Measurements from ENCODE around the gene PDE7B. TPM values are rescaled to one million over a fixed set of nuclear protein-coding genes. Genes with fewer than 3 reads are reported as not detected.

The PDE7B gene
- total and polyA plus RNA-seq, 2 of the 13 experiments (the other 11 are each of a cell fraction or from before 2014, with no cell fraction given), result not detected

DNA sequence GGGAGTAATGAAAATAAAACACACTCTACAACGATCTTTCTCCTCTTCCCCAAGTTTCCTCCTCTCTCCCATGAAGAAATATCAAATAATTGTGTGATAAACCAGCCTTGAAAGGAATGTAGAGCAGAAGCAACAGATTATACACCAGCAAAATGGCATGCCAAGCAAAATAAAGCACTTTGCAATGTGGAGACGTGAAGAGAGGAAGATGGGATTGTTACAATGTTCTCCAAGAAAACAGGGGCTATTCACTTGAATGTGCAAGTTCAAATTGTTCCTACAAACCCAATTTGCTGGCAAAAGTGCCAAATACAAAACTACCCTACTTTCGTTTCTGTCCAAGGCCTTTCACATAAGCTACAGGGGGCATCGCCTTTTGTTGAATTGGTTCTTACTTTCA is 185.1 kb downstream of the PDE7B start:
- no peak for DNase-seq (ENCODE audit: low spot score)
- no TSS peak for BruUV-seq (replicated peaks)
- Histone ChIP-seq H2AFZ (ENCODE audit: low read length) (no peak overlapping the region), H3K4me1 (ENCODE audit: insufficient read depth, low read length) (no peaks in the 10 kb centered on the region), H3K9ac (ENCODE audit: insufficient read depth, low read depth, low read length) (no peak overlapping the region), H3K27me3 (ENCODE audit: control insufficient read depth in 1 of 2, insufficient read depth in 2 of 2, low read length in 2 of 2) (peaks cover 0 to 5% of the 10 kb centered on the region in 2 experiments; a peak in 2 of 5 replicates), H3K79me2 (ENCODE audit: insufficient read depth, low read length) (no peaks in the 10 kb centered on the region), H3K27ac (ENCODE audit: extremely low read length, insufficient read depth, low read length) (no peak overlapping the region), H3K4me2 (ENCODE audit: low read depth, low read length) (no peak overlapping the region), H3K9me3 (ENCODE audit: low read length) (no peaks in the 10 kb centered on the region), H3K4me3 (replicated peaks in 1 of 3; ENCODE audit: insufficient read depth in 1 of 3, low read depth in 2 of 3, low read length in 3 of 3) (no peak overlapping the region), H3K36me3 (replicated peaks in 1 of 2; ENCODE audit: control insufficient read depth in 1 of 2, insufficient read depth in 2 of 2, low read length in 2 of 2) (no peaks in the 10 kb centered on the region), H4K20me1 (ENCODE audit: insufficient read depth, low read length) (no peaks in the 10 kb centered on the region)
- in situ Hi-C loops (cut with HindIII; ENCODE audit: extremely low pct_ligation_motif_present, low pct_unique_long_range_greater_than_20kb) (no loop called here), intact Hi-C loops (cut with micrococcal nuclease; ENCODE audit: unreplicated experiment) (no loop called here)
- FAIRE-seq, result no peak
- no peak for TF ChIP-seq POLR2G (IDR thresholded peaks at IDR 0.05; ENCODE audit: low read depth, low read length)
- TF ChIP-seq HOXA3 (CRISPR knock-in tag; IDR thresholded peaks at IDR 0.05), result no peak
- no peak for TF ChIP-seq SATB2 (CRISPR knock-in tag; IDR thresholded peaks at IDR 0.05)
- TF ChIP-seq, protein P1, sequence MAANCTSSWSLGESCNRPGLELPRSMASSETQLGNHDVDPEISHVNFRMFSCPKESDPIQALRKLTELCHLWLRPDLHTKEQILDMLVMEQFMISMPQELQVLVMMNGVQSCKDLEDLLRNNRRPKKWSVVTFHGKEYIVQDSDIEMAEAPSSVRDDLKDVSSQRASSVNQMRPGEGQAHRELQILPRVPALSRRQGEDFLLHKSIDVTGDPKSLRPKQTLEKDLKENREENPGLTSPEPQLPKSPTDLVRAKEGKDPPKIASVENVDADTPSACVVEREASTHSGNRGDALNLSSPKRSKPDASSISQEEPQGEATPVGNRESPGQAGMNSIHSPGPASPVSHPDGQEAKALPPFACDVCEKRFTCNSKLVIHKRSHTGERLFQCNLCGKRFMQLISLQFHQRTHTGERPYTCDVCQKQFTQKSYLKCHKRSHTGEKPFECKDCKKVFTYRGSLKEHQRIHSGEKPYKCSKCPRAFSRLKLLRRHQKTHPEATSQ (CRISPR knock-in tag; IDR thresholded peaks at IDR 0.05; ENCODE audit: borderline replicate concordance), result no peak
- TF ChIP-seq GABPA (IDR thresholded peaks at IDR 0.05; ENCODE audit: low read depth, low read length), result no peak
- no peak for TF ChIP-seq GABPA (CRISPR knock-in tag; IDR thresholded peaks at IDR 0.05; ENCODE audit: low read depth)
- TF ChIP-seq RAD51 (IDR thresholded peaks at IDR 0.05; ENCODE audit: borderline replicate concordance), result no peak
- no peak for TF ChIP-seq ZNF180 (CRISPR knock-in tag; IDR thresholded peaks at IDR 0.05; ENCODE audit: borderline replicate concordance, low read depth)
- no peak for TF ChIP-seq ZBTB8A (CRISPR knock-in tag; IDR thresholded peaks at IDR 0.05; ENCODE audit: borderline replicate concordance, low read depth)
- TF ChIP-seq PHB2 (IDR thresholded peaks at IDR 0.05; ENCODE audit: partially characterized antibody), result no peak
- TF ChIP-seq ZSCAN29 (CRISPR knock-in tag; conservative IDR thresholded peaks at IDR 0.05), result no peak
- no peak for TF ChIP-seq ZSCAN22 (CRISPR knock-in tag; IDR thresholded peaks at IDR 0.05)
- TF ChIP-seq RFX1 (IDR thresholded peaks at IDR 0.05), result no peak
- no peak for TF ChIP-seq CEBPG (CRISPR knock-in tag; IDR thresholded peaks at IDR 0.05)
- TF ChIP-seq, protein P2, sequence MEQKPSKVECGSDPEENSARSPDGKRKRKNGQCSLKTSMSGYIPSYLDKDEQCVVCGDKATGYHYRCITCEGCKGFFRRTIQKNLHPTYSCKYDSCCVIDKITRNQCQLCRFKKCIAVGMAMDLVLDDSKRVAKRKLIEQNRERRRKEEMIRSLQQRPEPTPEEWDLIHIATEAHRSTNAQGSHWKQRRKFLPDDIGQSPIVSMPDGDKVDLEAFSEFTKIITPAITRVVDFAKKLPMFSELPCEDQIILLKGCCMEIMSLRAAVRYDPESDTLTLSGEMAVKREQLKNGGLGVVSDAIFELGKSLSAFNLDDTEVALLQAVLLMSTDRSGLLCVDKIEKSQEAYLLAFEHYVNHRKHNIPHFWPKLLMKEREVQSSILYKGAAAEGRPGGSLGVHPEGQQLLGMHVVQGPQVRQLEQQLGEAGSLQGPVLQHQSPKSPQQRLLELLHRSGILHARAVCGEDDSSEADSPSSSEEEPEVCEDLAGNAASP (CRISPR knock-in tag; IDR thresholded peaks at IDR 0.05; ENCODE audit: borderline replicate concordance), result no peak
- TF ChIP-seq, protein P3, sequence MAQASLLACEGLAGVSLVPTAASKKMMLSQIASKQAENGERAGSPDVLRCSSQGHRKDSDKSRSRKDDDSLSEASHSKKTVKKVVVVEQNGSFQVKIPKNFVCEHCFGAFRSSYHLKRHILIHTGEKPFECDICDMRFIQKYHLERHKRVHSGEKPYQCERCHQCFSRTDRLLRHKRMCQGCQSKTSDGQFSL (CRISPR knock-in tag; IDR thresholded peaks at IDR 0.05), result no peak
- ATAC-seq, result no peak
- 16% methylated on average over 4 of the region's 4 CpGs for WGBS (ENCODE audit: low lambda C conversion rate)
- ChIA-PET CTCF (ENCODE audit: low intra/inter-chr PET ratio, low total read pairs) (no interaction called here), POLR2A (no interaction called here)
